IMR-90 (cell line): ENCODE data around the gene ROBO1.

Experiments used
- CEBPB ChIP-seq: IDR thresholded peaks from 2 replicates; pipeline ENCODE4 v1.6.1; 2012; ENCODE audit warnings: low read depth, low read length, improper control_type of control experiment
- MAFK ChIP-seq: IDR thresholded peaks from 2 replicates; pipeline ENCODE4 v1.6.1; 2012; ENCODE audit warnings: low read depth, low read length, improper control_type of control experiment
- POLR2A ChIP-seq: IDR thresholded peaks from 2 replicates; pipeline ENCODE4 v1.6.1; 2012; ENCODE audit warnings: mild to moderate bottlenecking, low read depth, low read length
- RAD21 ChIP-seq: IDR thresholded peaks from 2 replicates; pipeline ENCODE4 v1.6.1; 2012; ENCODE audit warnings: low read length, improper control_type of control experiment
- RFX5 ChIP-seq: IDR thresholded peaks from 2 replicates; pipeline ENCODE4 v1.8.0; 2012; ENCODE audit warnings: low read depth, mild to moderate bottlenecking, low read length, moderate library complexity
- TF ChIP-seq, protein P1 (sequence below): conservative IDR thresholded peaks from 2 replicates; pipeline ENCODE4 v1.5.1; 2012; ENCODE audit warnings: mild to moderate bottlenecking, low read depth, low read length, improper control_type of control experiment

- TF ChIP-seq POLR2A (no peak), RFX5 (no peak), CEBPB (no peak), RAD21 (peak; percentile 61), MAFK (no peak)
- TF ChIP-seq, protein P1, sequence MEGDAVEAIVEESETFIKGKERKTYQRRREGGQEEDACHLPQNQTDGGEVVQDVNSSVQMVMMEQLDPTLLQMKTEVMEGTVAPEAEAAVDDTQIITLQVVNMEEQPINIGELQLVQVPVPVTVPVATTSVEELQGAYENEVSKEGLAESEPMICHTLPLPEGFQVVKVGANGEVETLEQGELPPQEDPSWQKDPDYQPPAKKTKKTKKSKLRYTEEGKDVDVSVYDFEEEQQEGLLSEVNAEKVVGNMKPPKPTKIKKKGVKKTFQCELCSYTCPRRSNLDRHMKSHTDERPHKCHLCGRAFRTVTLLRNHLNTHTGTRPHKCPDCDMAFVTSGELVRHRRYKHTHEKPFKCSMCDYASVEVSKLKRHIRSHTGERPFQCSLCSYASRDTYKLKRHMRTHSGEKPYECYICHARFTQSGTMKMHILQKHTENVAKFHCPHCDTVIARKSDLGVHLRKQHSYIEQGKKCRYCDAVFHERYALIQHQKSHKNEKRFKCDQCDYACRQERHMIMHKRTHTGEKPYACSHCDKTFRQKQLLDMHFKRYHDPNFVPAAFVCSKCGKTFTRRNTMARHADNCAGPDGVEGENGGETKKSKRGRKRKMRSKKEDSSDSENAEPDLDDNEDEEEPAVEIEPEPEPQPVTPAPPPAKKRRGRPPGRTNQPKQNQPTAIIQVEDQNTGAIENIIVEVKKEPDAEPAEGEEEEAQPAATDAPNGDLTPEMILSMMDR, result peak; percentile 54
Observed at GRCh38 chr3:78988324-78988723, 779.5 kb downstream of the ROBO1 start.
